Body of pancreas (tissue), 4 donors: ENCODE results near the gene TRAM2. TPM values are rescaled to one million over a fixed set of nuclear protein-coding genes. Genes with fewer than 3 reads are reported as not detected.

Source experiments
- ATAC-seq: fragments of 150-250 bp; one replicate; pipeline ENCODE4 v1.9.1; 2016
- DNase-seq, 4 donors: peaks; one replicate each; pipeline ENCODE4 v3.0.0-alpha.2; 2019
- H3K27ac ChIP-seq, 4 donors: fragments of 200-600 bp; sonication (generic); 1 replicate in 3 of 4; 2 replicates in 1 of 4; pipeline versions ENCODE4 v1.5.1 to v1.6.1; 2016 to 2019; ENCODE audit warnings: mild to moderate bottlenecking in 1 of 4, mixed read lengths in 1 of 4, moderate library complexity in 1 of 4
- H3K27me3 ChIP-seq, 2 donors: fragments of 200-600 bp; sonication (generic); one replicate each; pipeline ENCODE4 v1.6.0; 2016; ENCODE audit warnings: mild to moderate bottlenecking in 1 of 2
- H3K36me3 ChIP-seq, 2 donors: fragments of 200-600 bp; sonication (generic); replicated peaks in 1 of 2; 2 replicates each; pipeline ENCODE4 v1.5.1; 2016; ENCODE audit warnings: low read depth in 2 of 2; ENCODE audit not compliant: insufficient read depth in 1 of 2
- H3K4me1 ChIP-seq: fragments of 200-600 bp; sonication (generic); one replicate; pipeline ENCODE4 v1.6.0; 2016
- H3K4me3 ChIP-seq, 2 donors: fragments of 200-600 bp; sonication (generic); 1 replicate in 1 of 2; 2 replicates in 1 of 2; pipeline ENCODE4 v1.5.1; 2016 to 2019
- H3K9me3 ChIP-seq, 3 donors: fragments of 200-600 bp; sonication (generic); 1 replicate in 2 of 3; 2 replicates in 1 of 3; pipeline ENCODE4 v1.5.1; 2016
- POLR2A ChIP-seq, 3 donors: fragments of 450-650 bp; IDR thresholded peaks; one replicate each; pipeline ENCODE4 v1.6.1; 2016; ENCODE audit warnings: antibody characterized with exemption in 3 of 3, mild to moderate bottlenecking in 2 of 3
- WGBS, 2 donors: methylation state at CpG; one replicate each; pipeline ENCODE4 v1.1.5; 2017; 5-methylcytosine and 5-hydroxymethylcytosine counted together
- intact Hi-C: fragments of 100-400 bp; cut with DNase I; formaldehyde crosslinking; loops from one replicate; pipeline ENCODE4 v1.15.1; 2023
- total RNA-seq, 2 donors: library from RNA; depleted of rRNA; stranded (reverse); fragments of >200 nt; gene quantifications; one replicate each; pipeline ENCODE4 v1.1.0, GENCODE V29; 2016
- TF ChIP-seq, protein P1 (sequence below), 7 experiments: fragments of 450-650 bp in 4 of 7; fragments of 200-600 bp in 3 of 7; sonication (generic) in 3 of 7; IDR thresholded peaks; one replicate each; pipeline ENCODE4 v1.5.1; 2016 to 2019; ENCODE audit warnings: antibody characterized with exemption in 7 of 7

Gene TRAM2
- total RNA-seq, 2 donors from 2014 or later = 6.7 to 7.9 TPM

DNA sequence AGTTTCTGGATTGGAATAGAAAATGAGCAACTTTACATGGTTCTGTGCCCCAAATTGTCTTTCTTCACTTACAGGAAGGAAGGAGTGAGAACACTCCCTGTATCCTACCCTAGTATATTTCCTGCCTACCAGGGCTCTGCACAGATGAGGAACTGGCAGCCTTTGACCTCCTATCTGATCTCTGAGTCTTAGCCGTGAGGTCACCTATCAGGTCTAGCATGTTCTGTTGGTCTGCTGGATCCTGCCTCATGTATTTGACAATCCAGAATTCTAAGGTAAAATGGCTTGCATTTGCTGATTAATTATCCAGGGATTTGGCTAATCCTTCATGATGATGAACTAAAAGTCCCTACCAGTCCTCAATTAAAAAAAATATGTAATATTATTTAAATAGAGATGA lies 35.0 kb upstream of the TRAM2 start:
- Histone ChIP-seq H3K9me3 (no peaks in the 10 kb centered on the region), H3K27ac (no peak overlapping the region), H3K4me1 (no peaks in the 10 kb centered on the region), H3K36me3 (no peaks in the 10 kb centered on the region), H3K27me3 (no peaks in the 10 kb centered on the region), H3K4me3 (no peak overlapping the region)
- intact Hi-C loops = no loop called here
- DNase-seq (no peak), ATAC-seq (no peak)
- WGBS, 2 donors = 17 to 41% methylated on average over 1 of the region's 1 CpG
- TF ChIP-seq, protein P1, sequence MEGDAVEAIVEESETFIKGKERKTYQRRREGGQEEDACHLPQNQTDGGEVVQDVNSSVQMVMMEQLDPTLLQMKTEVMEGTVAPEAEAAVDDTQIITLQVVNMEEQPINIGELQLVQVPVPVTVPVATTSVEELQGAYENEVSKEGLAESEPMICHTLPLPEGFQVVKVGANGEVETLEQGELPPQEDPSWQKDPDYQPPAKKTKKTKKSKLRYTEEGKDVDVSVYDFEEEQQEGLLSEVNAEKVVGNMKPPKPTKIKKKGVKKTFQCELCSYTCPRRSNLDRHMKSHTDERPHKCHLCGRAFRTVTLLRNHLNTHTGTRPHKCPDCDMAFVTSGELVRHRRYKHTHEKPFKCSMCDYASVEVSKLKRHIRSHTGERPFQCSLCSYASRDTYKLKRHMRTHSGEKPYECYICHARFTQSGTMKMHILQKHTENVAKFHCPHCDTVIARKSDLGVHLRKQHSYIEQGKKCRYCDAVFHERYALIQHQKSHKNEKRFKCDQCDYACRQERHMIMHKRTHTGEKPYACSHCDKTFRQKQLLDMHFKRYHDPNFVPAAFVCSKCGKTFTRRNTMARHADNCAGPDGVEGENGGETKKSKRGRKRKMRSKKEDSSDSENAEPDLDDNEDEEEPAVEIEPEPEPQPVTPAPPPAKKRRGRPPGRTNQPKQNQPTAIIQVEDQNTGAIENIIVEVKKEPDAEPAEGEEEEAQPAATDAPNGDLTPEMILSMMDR (IDR thresholded peaks at IDR 0.05) = no peak
- TF ChIP-seq POLR2A (IDR thresholded peaks at IDR 0.05) = no peak

DNA sequence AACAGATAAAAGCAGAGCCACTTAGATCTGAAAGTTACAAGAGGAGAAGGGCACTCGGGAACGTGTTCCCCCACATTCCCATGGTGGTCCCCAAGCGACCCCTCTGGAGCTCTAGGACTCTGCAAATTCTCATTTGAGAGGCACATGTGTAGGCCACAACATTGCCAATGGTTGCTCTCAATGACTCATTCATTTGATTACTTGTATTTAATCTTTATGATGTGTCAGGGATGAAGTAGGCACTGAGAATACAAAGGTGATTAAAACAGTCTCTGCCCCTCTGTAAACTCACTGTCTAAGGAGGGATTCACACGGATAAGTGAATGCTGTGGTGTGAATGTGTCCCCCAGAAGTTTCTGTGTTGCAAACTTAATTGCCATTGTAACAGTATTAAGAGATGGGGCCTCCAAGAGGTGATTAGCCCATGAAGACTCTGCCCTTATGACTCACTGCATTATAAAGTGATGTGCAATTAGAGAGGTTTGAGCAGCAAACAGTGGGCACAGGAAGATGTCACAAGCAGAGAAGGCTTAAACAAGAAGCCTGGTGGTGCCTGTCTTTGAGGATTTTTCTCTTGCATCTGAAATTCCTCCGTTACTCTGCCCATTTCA lies 34.0 kb upstream of the TRAM2 start:
- H3K9me3 ChIP-seq = no peaks in the 10 kb centered on the region
- TF ChIP-seq POLR2A (IDR thresholded peaks at IDR 0.05) = no peak
- TF ChIP-seq, protein P1 (IDR thresholded peaks at IDR 0.05) = no peak
- no peaks in the 10 kb centered on the region for H3K4me1 ChIP-seq
- no peak for ATAC-seq
- H3K27ac ChIP-seq = no peak overlapping the region
- no peak overlapping the region for H3K4me3 ChIP-seq
- H3K27me3 ChIP-seq = no peaks in the 10 kb centered on the region
- WGBS, 2 donors = 57 to 67% methylated on average over 5 of the region's 5 CpGs
- no peaks in the 10 kb centered on the region for H3K36me3 ChIP-seq
- intact Hi-C loops = no loop called here
- no peak for DNase-seq

DNA sequence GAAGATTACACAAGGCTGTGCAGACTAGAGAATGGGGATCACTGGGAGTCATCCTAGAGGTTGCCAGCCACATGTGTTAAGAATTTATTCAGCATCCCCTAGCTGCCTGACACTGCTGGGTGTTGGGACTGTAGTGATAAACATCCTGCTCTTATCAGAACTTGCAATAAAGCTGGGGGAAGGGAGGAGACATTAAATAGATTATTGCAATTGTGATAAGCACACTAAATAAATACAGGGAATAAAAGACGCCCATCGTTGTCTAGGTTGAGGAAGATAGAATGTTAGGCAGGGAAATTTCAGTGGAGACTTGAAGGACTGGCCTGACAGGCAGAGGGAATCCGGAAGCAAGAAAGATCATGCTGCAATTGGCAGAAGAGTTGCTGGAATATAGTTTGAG lies 33.2 kb upstream of the TRAM2 start:
- intact Hi-C loops = no loop called here
- ATAC-seq (no peak), DNase-seq (no peak)
- no peaks in the 10 kb centered on the region for H3K9me3 ChIP-seq
- no peaks in the 10 kb centered on the region for H3K4me1 ChIP-seq
- H3K36me3 ChIP-seq = no peaks in the 10 kb centered on the region
- 36 to 44% methylated on average over 3 of the region's 3 CpGs for WGBS, 2 donors
- H3K27me3 ChIP-seq = no peaks in the 10 kb centered on the region
- no peak overlapping the region for H3K27ac ChIP-seq
- no peak overlapping the region for H3K4me3 ChIP-seq
- TF ChIP-seq POLR2A (IDR thresholded peaks at IDR 0.05) = no peak
- TF ChIP-seq, protein P1 (IDR thresholded peaks at IDR 0.05) = no peak

DNA sequence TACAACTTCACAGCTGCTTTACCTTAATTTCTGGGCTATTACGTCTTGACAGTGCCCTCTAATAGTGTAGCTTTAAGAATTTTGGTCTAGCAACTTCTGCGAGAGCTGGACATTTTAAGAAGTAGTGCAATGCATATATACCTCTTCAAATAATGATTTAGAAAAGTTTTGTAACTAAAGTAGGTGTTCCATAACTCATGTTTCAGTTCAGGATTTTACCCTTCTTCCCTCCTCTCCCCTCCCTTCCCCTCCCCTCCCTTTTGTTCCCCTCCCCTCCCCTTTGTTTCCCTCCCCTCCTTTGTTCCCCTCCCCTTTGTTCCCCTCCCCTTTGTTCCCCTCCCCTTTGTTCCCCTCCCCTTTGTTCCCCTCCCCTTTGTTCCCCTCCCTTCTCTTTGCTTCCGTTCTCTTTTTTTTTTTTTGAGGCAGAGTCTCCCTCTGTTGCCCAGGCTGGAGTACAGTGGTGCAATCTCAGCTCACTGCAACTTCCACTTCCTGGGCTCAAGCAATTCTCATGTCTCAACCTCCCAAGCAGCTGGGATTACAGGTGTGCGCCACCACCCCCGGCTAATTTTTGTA lies 28.8 kb upstream of the TRAM2 start:
- TF ChIP-seq, protein P1 (IDR thresholded peaks at IDR 0.05) = no peak
- TF ChIP-seq POLR2A (IDR thresholded peaks at IDR 0.05) = no peak
- Histone ChIP-seq H3K27me3 (no peaks in the 10 kb centered on the region), H3K36me3 (no peaks in the 10 kb centered on the region), H3K9me3 (no peaks in the 10 kb centered on the region), H3K27ac (no peak overlapping the region), H3K4me1 (no peaks in the 10 kb centered on the region), H3K4me3 (no peak overlapping the region)
- ATAC-seq = no peak
- DNase-seq = no peak
- intact Hi-C loops = no loop called here
- WGBS, 2 donors = 84% methylated on average over 4 to 5 of the region's 5 CpGs
